GM23248 (cell line): Measurements from ENCODE around the gene AFDN. TPM values are rescaled to one million over a fixed set of nuclear protein-coding genes. Genes with fewer than 3 reads are reported as not detected.

Experiments
- DNase-seq: peaks from one replicate; pipeline ENCODE4 v3.0.0-alpha.2; 2015
- H2AFZ ChIP-seq: fragments of 200-600 bp; sonication (generic); 2 replicates; pipeline ENCODE4 v1.6.1; 2016; ENCODE audit warnings: antibody characterized with exemption
- H3F3A ChIP-seq: fragments of 200-600 bp; sonication (generic); 2 replicates; pipeline ENCODE4 v1.6.1; 2016; ENCODE audit warnings: mild to moderate bottlenecking, antibody characterized with exemption, mixed run types; ENCODE audit not compliant: insufficient read depth
- H3K27ac ChIP-seq: fragments of 200-600 bp; sonication (generic); 2 replicates; pipeline ENCODE4 v1.5.1; 2016; ENCODE audit warnings: mild to moderate bottlenecking
- H3K27me3 ChIP-seq: fragments of 200-600 bp; sonication (generic); replicated peaks from 2 replicates; pipeline ENCODE4 v1.6.1; 2016; ENCODE audit warnings: mild to moderate bottlenecking; ENCODE audit not compliant: insufficient read depth
- H3K36me3 ChIP-seq: fragments of 200-600 bp; sonication (generic); 2 replicates; pipeline ENCODE4 v1.6.1; 2016; ENCODE audit warnings: low read depth, mild to moderate bottlenecking
- H3K4me1 ChIP-seq: fragments of 200-600 bp; sonication (generic); 2 replicates; pipeline ENCODE4 v1.6.1; 2016; ENCODE audit warnings: mild to moderate bottlenecking; ENCODE audit not compliant: insufficient read depth
- H3K4me2 ChIP-seq: fragments of 200-600 bp; sonication (generic); one replicate; pipeline ENCODE4 v1.6.1; 2016; ENCODE audit warnings: mild to moderate bottlenecking; ENCODE audit not compliant: unreplicated experiment
- H3K4me3 ChIP-seq: fragments of 200-600 bp; sonication (generic); 2 replicates; pipeline ENCODE4 v1.5.1; 2016; ENCODE audit warnings: mild to moderate bottlenecking
- H3K79me2 ChIP-seq: fragments of 200-600 bp; sonication (generic); 2 replicates; pipeline ENCODE4 v1.6.1; 2016; ENCODE audit warnings: mild to moderate bottlenecking; ENCODE audit not compliant: insufficient read depth
- H3K9ac ChIP-seq: fragments of 200-600 bp; sonication (generic); 2 replicates; pipeline ENCODE4 v1.6.1; 2016; ENCODE audit warnings: mild to moderate bottlenecking
- H3K9me2 ChIP-seq: fragments of 200-600 bp; sonication (generic); 2 replicates; pipeline ENCODE4 v1.6.1; 2016; ENCODE audit warnings: mixed run types, mild to moderate bottlenecking, moderate library complexity; ENCODE audit not compliant: insufficient read depth
- H3K9me3 ChIP-seq: fragments of 200-600 bp; sonication (generic); one replicate; pipeline ENCODE4 v1.6.1; 2017; ENCODE audit warnings: low read depth
- H4K20me1 ChIP-seq: fragments of 200-600 bp; sonication (generic); 2 replicates; pipeline ENCODE4 v1.6.0; 2016; ENCODE audit not compliant: insufficient read depth
- EZH2 ChIP-seq: fragments of 200-600 bp; sonication (generic); IDR thresholded peaks from 2 replicates; pipeline ENCODE4 v1.6.1; 2018; ENCODE audit warnings: antibody characterized with exemption, mild to moderate bottlenecking; ENCODE audit not compliant: insufficient read depth, poor library complexity, severe bottlenecking
- EZH2phosphoT487 ChIP-seq: fragments of 200-600 bp; sonication (generic); IDR thresholded peaks from 2 replicates; pipeline ENCODE4 v1.6.1; 2018; ENCODE audit warnings: antibody characterized with exemption, moderate library complexity, mild to moderate bottlenecking, low read depth; ENCODE audit not compliant: insufficient read depth
- WGBS, 2 experiments: methylation state at CpG; one replicate each; pipeline ENCODE4 v1.1.6; 2015 to 2017; ENCODE audit warnings: low lambda C conversion rate in 2 of 2, low coverage in 1 of 2; ENCODE audit errors: missing lambda C conversion rate in 2 of 2; 5-methylcytosine and 5-hydroxymethylcytosine counted together
- in situ Hi-C: fragments of 300-500 bp; cut with MboI; formaldehyde crosslinking; loops from 2 replicates; pipeline ENCODE4 v1.15.0; 2020
- polyA plus RNA-seq: library from polyadenylated mRNA; unstranded; fragments of >200 nt; fragmentation: Nextera tagmentation; extraction: Ambion mirVana; gene quantifications from 2 replicates; pipeline ENCODE4 v1.2.1, GENCODE V29; 2016
- total RNA-seq: library from RNA; depleted of rRNA; stranded (reverse); fragments of >200 nt; shearing (Covaris generic); gene quantifications from 2 replicates; pipeline ENCODE4 v1.2.3, GENCODE V29; 2014

The AFDN gene
- total and polyA plus RNA-seq, 2 experiments from 2014 or later = 4.5 to 13.8 TPM

- TF ChIP-seq EZH2phosphoT487 = no peak
- TF ChIP-seq EZH2 = no peak
- Histone ChIP-seq H3K9me2 (no peaks in the 10 kb centered on the region), H3K9ac (no peak overlapping the region), H3K79me2 (no peaks in the 10 kb centered on the region), H3K9me3 (no peaks in the 10 kb centered on the region), H3K27ac (no peak overlapping the region), H3K36me3 (no peaks in the 10 kb centered on the region), H3K4me1 (no peaks in the 10 kb centered on the region), H3K4me3 (no peak overlapping the region), H4K20me1 (no peaks in the 10 kb centered on the region), H2AFZ (no peak overlapping the region), H3K27me3 (peaks cover 8% of the 10 kb centered on the region), H3F3A (no peaks in the 10 kb centered on the region), H3K4me2 (no peak overlapping the region)
- in situ Hi-C loops = no loop called here
- DNase-seq = no peak
- 70 to 75% methylated on average over 13 of the region's 13 CpGs for WGBS, 2 experiments
These were observed 34.8 kb upstream of the AFDN start for GRCh38 chr6:167791780-167792478.

GRCh38 chr6:167793421-167793820 is 33.3 kb upstream of the AFDN start:
- H2AFZ ChIP-seq = no peak overlapping the region
- H3K4me2 ChIP-seq = no peak overlapping the region
- H4K20me1 ChIP-seq = no peaks in the 10 kb centered on the region
- DNase-seq = no peak
- H3K9me2 ChIP-seq = no peaks in the 10 kb centered on the region
- no peak overlapping the region for H3K4me3 ChIP-seq
- no peaks in the 10 kb centered on the region for H3K4me1 ChIP-seq
- 54 to 64% methylated on average over 9 of the region's 9 CpGs for WGBS, 2 experiments
- no peak overlapping the region for H3K27ac ChIP-seq
- H3K36me3 ChIP-seq = no peaks in the 10 kb centered on the region
- peaks cover 18% of the 10 kb centered on the region for H3K27me3 ChIP-seq
- no peaks in the 10 kb centered on the region for H3K9me3 ChIP-seq
- no peak overlapping the region for H3K9ac ChIP-seq
- no peak for TF ChIP-seq EZH2
- no peak for TF ChIP-seq EZH2phosphoT487
- no peaks in the 10 kb centered on the region for H3K79me2 ChIP-seq
- no peaks in the 10 kb centered on the region for H3F3A ChIP-seq
- in situ Hi-C loops = no loop called here

- H3K9me3 ChIP-seq = no peaks in the 10 kb centered on the region
- H3K36me3 ChIP-seq = no peaks in the 10 kb centered on the region
- H3K9me2 ChIP-seq = no peaks in the 10 kb centered on the region
- H3F3A ChIP-seq = no peaks in the 10 kb centered on the region
- WGBS, 2 experiments = 73 to 78% methylated on average over 18 of the region's 18 CpGs
- H3K4me2 ChIP-seq = no peak overlapping the region
- no peak for TF ChIP-seq EZH2phosphoT487
- no peak for TF ChIP-seq EZH2
- DNase-seq = no peak
- in situ Hi-C loops = no loop called here
- H3K79me2 ChIP-seq = no peaks in the 10 kb centered on the region
- no peaks in the 10 kb centered on the region for H3K4me1 ChIP-seq
- H3K4me3 ChIP-seq = no peak overlapping the region
- H3K9ac ChIP-seq = no peak overlapping the region
- H4K20me1 ChIP-seq = no peaks in the 10 kb centered on the region
- no peak overlapping the region for H3K27ac ChIP-seq
- H3K27me3 ChIP-seq = peaks cover 18% of the 10 kb centered on the region
- no peak overlapping the region for H2AFZ ChIP-seq
These were observed 32.3 kb upstream of the AFDN start for GRCh38 chr6:167794161-167795157.

- no peaks in the 10 kb centered on the region for H3K9me3 ChIP-seq
- peaks cover 18% of the 10 kb centered on the region for H3K27me3 ChIP-seq
- H3K27ac ChIP-seq = no peak overlapping the region
- no peak overlapping the region for H3K4me3 ChIP-seq
- H3K36me3 ChIP-seq = no peaks in the 10 kb centered on the region
- TF ChIP-seq EZH2 = no peak
- no peak for TF ChIP-seq EZH2phosphoT487
- no peak for DNase-seq
- H3K79me2 ChIP-seq = no peaks in the 10 kb centered on the region
- H4K20me1 ChIP-seq = no peaks in the 10 kb centered on the region
- H3K4me2 ChIP-seq = no peak overlapping the region
- H3K9ac ChIP-seq = no peak overlapping the region
- H3K4me1 ChIP-seq = no peaks in the 10 kb centered on the region
- in situ Hi-C loops = no loop called here
- 87 to 92% methylated on average over 17 of the region's 17 CpGs for WGBS, 2 experiments
- no peak overlapping the region for H2AFZ ChIP-seq
- H3K9me2 ChIP-seq = no peaks in the 10 kb centered on the region
- no peaks in the 10 kb centered on the region for H3F3A ChIP-seq
These were observed 31.3 kb upstream of the AFDN start for GRCh38 chr6:167795321-167795811.
